Naive thymus-derived CD4-positive, alpha-beta T cell (primary cell): ENCODE data around the gene YWHAE. TPM values are rescaled to one million over a fixed set of nuclear protein-coding genes. Genes with fewer than 3 reads are reported as not detected.
"Not testable (repeated sequence)": the region's sequence is repeated elsewhere in the genome, so short reads cannot be mapped to it uniquely, and the experiment has no call there.

Source experiments
- ATAC-seq: fragments of 150-1000 bp; cut with Tn5 transposase; 2 replicates; pipeline ENCODE4 v1.10.0; 2021; ENCODE audit warnings: mild to moderate bottlenecking, moderate library complexity
- CTCF ChIA-PET: fragments of 350-600 bp; sonication (Branson Sonifier 250); formaldehyde crosslinking; loops from one replicate; lab custom pipeline; 2021; ENCODE audit warnings: antibody characterized with exemption; lab: Charles Lee
- POLR2A ChIA-PET: fragments of 350-600 bp; sonication (Branson Sonifier 250); formaldehyde crosslinking; loops from one replicate; lab custom pipeline; 2021; ENCODE audit warnings: antibody characterized with exemption, inconsistent platforms; lab: Charles Lee
- DNase-seq, 9 donors: peaks; one replicate each; pipeline versions ENCODE4 v3.0.0 to v3.0.0-alpha.2; 2020 to 2022; ENCODE audit warnings: mixed read lengths in 1 of 9
- H3K27ac ChIP-seq: one replicate; pipeline ENCODE4 v1.7.0; 2013; ENCODE audit warnings: mild to moderate bottlenecking, low read depth, low read length, moderate library complexity
- H3K27me3 ChIP-seq, 2 donors: one replicate each; pipeline ENCODE4 v1.7.0; 2013; ENCODE audit warnings: low read length in 2 of 2, mild to moderate bottlenecking in 2 of 2, moderate library complexity in 2 of 2; ENCODE audit not compliant: control insufficient read depth in 2 of 2, insufficient read depth in 2 of 2
- H3K36me3 ChIP-seq, 3 experiments: 1 replicate in 2 of 3; 2 replicates in 1 of 3; pipeline ENCODE4 v1.7.0; 2013; ENCODE audit warnings: low read length in 3 of 3, mild to moderate bottlenecking in 3 of 3, moderate library complexity in 1 of 3; ENCODE audit not compliant: insufficient read depth in 3 of 3, control insufficient read depth in 2 of 3
- H3K4me1 ChIP-seq, 2 donors: one replicate each; pipeline ENCODE4 v1.7.0; 2013; ENCODE audit warnings: low read length in 2 of 2, mild to moderate bottlenecking in 2 of 2, moderate library complexity in 1 of 2; ENCODE audit not compliant: control insufficient read depth in 2 of 2, insufficient read depth in 2 of 2
- H3K4me3 ChIP-seq: 2 replicates; pipeline ENCODE4 v1.7.0; 2013; ENCODE audit warnings: mild to moderate bottlenecking, low read length
- H3K9me3 ChIP-seq, 3 experiments: 1 replicate in 2 of 3; 2 replicates in 1 of 3; pipeline ENCODE4 v1.7.0; 2013; ENCODE audit warnings: low read length in 3 of 3; ENCODE audit not compliant: control insufficient read depth in 2 of 3
- H3K27ac Mint-ChIP-seq, 9 donors: one replicate each; pipeline ENCODE4 v1.8.0; 2020 to 2022; ENCODE audit warnings: mixed read lengths in 9 of 9, mild to moderate bottlenecking in 8 of 9, moderate library complexity in 5 of 9, inconsistent platforms in 2 of 9
- H3K27me3 Mint-ChIP-seq, 5 donors: one replicate each; pipeline ENCODE4 v1.8.0; 2021 to 2022; ENCODE audit warnings: mixed read lengths in 5 of 5, mild to moderate bottlenecking in 1 of 5
- H3K36me3 Mint-ChIP-seq, 5 donors: one replicate each; pipeline ENCODE4 v1.8.0; 2020 to 2022; ENCODE audit warnings: mixed read lengths in 5 of 5, mild to moderate bottlenecking in 3 of 5, inconsistent platforms in 1 of 5
- H3K4me1 Mint-ChIP-seq, 7 donors: one replicate each; pipeline ENCODE4 v1.8.0; 2020 to 2022; ENCODE audit warnings: mixed read lengths in 7 of 7, mild to moderate bottlenecking in 3 of 7, inconsistent platforms in 1 of 7
- H3K4me3 Mint-ChIP-seq, 10 donors: one replicate each; pipeline ENCODE4 v1.8.0; 2020 to 2022; ENCODE audit warnings: mild to moderate bottlenecking in 10 of 10, mixed read lengths in 10 of 10, moderate library complexity in 6 of 10, inconsistent platforms in 2 of 10
- H3K9me3 Mint-ChIP-seq, 11 donors: one replicate each; pipeline ENCODE4 v1.8.0; 2020 to 2022; ENCODE audit warnings: mixed read lengths in 11 of 11, mild to moderate bottlenecking in 4 of 11, inconsistent platforms in 1 of 11, moderate library complexity in 1 of 11
- intact Hi-C, 2 donors: fragments of 100-400 bp; cut with micrococcal nuclease; formaldehyde crosslinking; loops; one replicate each; pipeline ENCODE4 v1.15.1; 2023
- polyA plus RNA-seq, 2 donors: library from polyadenylated mRNA; unstranded; fragments of 300-500 nt; fragmentation: Illumina TruSeq; gene quantifications; one replicate each; pipeline ENCODE4 v1.2.3, GENCODE V29; 2021
- total RNA-seq, 6 experiments: library from RNA in 5 of 6; stranded (reverse) in 5 of 6; gene quantifications; 1 replicate in 5 of 6; 2 replicates in 1 of 6; pipeline ENCODE4 v1.2.3 and lab custom pipeline; 2021 to 2026

YWHAE gene
- total and polyA plus RNA-seq, 7 experiments from 2014 or later: 30.6 to 317 (median 127) TPM

DNA sequence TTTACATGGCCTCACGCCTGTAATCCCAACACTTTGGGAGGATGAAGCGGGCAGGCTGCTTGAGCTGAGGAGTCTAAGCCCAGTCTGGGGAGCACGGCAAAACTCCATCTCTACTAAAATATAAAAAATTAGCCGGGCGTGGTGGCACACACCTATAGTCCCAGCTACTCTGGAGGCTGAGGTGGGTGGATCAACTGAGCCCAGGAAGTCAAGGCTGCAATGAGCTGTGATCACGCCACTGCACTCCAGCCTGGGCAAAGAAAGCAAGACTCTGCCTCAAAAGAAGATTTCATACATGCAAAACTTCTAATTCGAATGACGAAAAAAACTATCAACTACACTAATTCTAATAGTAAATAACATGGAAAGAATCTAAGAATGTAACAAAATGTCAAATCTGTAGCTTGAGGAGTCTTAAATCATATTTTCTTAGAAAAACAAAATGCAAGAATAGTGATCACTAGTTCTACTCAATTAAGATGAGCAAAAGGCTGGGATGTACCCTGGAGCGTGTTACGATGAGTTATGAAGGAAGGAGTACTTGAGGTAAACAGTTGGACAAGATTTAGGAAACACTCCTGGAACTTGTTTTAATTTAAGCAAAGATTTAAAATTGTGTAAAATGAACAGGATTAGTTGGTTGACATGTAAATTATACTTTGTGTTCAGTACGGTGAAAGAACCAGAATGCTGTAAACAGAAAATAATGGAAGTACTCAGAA is 20.7 kb downstream of the YWHAE start:
- H3K36me3 Mint-ChIP-seq: peaks cover 0 to 5% (median 0%) of the 10 kb centered on the region in 5 donors
- intact Hi-C loops: no loop called here
- Histone ChIP-seq H3K27me3 (no peaks in the 10 kb centered on the region), H3K4me3 (no peak overlapping the region), H3K4me1 (peaks cover 71 to 72% of the 10 kb centered on the region in 2 donors), H3K9me3 (no peaks in the 10 kb centered on the region), H3K36me3 (peaks cover 0 to 4% (median 0%) of the 10 kb centered on the region in 3 experiments), H3K27ac (peak overlapping the region; percentile 24)
- H3K4me3 Mint-ChIP-seq: peak overlapping the region; percentile 5 to 81 (median 53)
- peaks cover 69 to 88% (median 72%) of the 10 kb centered on the region in 7 donors for H3K4me1 Mint-ChIP-seq
- no peaks in the 10 kb centered on the region for H3K9me3 Mint-ChIP-seq
- peak overlapping the region; percentile 53 to 89 (median 73) for H3K27ac Mint-ChIP-seq
- ATAC-seq (no peak), DNase-seq (no peak)
- H3K27me3 Mint-ChIP-seq: no peaks in the 10 kb centered on the region
- POLR2A ChIA-PET: interaction anchor here (0.6 to 1.4 kb wide), 3 partner anchors 14 to 387 kb away, joined by 3 to 5 read pairs (median 4); no protein-coding TSS in a partner anchor
- CTCF ChIA-PET: interaction anchor here (0.7 to 1.3 kb wide), 3 partner anchors 14 to 277 kb away, joined by 3 to 4 read pairs (median 3); no protein-coding TSS in a partner anchor

DNA sequence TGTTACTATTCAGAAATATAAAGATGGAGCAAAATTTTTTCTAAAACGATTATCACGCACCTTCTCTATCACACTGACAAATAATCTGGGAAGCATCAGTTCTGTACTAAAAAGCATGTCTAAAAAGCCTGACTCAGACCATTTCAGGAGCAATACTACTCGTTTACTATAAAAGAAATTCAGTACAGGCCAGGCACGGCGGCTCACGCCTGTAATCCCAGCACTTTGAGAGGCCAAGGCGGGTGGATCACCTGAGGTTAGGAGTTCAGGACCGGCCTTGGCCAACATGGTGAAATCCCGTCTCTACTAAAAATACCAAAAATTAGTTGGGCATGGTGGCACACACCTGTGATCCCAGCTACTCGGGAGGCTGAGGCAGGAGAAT is 21.6 kb downstream of the YWHAE start:
- not testable (repeated sequence) for H3K36me3 Mint-ChIP-seq, H3K9me3 ChIP-seq, DNase-seq, H3K27ac ChIP-seq, H3K27me3 ChIP-seq, H3K27me3 Mint-ChIP-seq, H3K9me3 Mint-ChIP-seq, ATAC-seq, H3K4me3 ChIP-seq, H3K36me3 ChIP-seq
- H3K4me1 ChIP-seq: peaks cover 79 to 81% of the 10 kb centered on the region in 2 donors
- Mint-ChIP-seq H3K27ac (peak overlapping the region in 7 of 9 donors; percentile 15 to 88 (median 76)), H3K4me1 (peaks cover 70 to 94% (median 75%) of the 10 kb centered on the region in 7 donors), H3K4me3 (peak overlapping the region in 7 of 10 donors; percentile 17 to 81 (median 56))
- intact Hi-C loops: loop anchor here in 1 of 2 donors (1.0 kb wide), 1 partner anchor 20 kb away; no protein-coding TSS in a partner anchor
- CTCF ChIA-PET: interaction anchor here (0.7 to 2.7 kb wide), 2 partner anchors 13 to 55 kb away, joined by 3 to 10 read pairs; no protein-coding TSS in a partner anchor
- POLR2A ChIA-PET: interaction anchor here (0.6 kb wide), 1 partner anchor 40 kb away, joined by 3 read pairs; no protein-coding TSS in a partner anchor

DNA sequence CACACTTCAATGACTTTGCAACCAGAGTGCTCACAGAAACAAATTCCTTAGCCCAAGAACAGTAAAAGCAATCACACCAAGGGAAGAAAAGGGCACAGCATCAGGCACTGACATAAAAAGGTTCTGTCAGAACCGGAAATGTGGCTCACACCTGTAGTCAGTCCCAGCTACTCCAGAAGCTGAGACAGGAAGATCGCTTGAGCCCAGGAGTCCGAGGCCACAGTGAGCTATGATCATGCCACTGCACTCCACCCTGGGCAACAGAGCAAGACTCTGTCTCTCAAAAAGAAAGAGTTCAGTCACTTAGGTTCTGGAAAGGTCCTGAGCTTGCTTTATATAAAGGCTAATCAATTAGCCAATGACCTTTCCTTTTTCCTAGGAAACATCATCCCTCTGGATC is 22.7 kb downstream of the YWHAE start:
- Mint-ChIP-seq H3K4me3 (peak overlapping the region; percentile 45 to 81 (median 56)), H3K4me1 (peaks cover 70 to 97% (median 83%) of the 10 kb centered on the region in 7 donors)
- H3K36me3 ChIP-seq: peaks cover 3 to 4% (median 3%) of the 10 kb centered on the region in 3 experiments

DNA sequence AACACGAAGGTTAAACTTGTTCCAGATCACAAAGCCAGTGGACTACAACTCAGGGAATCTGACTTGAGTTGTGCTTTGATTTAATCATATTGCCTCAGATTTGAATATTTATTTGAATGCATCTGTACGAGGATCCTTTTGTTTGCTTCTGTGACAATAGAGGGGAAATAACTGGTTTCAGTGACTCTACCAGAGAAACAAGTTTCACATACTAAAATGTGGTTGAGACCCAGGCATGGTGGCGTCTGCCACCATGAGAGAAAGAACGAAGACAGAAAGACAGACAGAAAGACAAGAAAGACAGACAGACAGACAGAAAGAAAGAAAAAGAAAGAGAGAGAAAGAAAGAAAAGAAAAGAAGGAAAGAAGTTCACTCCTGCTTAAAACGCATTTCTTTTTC is 24.0 kb downstream of the YWHAE start:
- Mint-ChIP-seq H3K4me3 (peak overlapping the region; percentile 55 to 81 (median 74)), H3K27ac (peak overlapping the region; percentile 66 to 92 (median 87)), H3K4me1 (peaks cover 65 to 99% (median 83%) of the 10 kb centered on the region in 7 donors), H3K9me3 (no peaks in the 10 kb centered on the region), H3K36me3 (peaks cover 0 to 5% (median 4%) of the 10 kb centered on the region in 5 donors), H3K27me3 (no peaks in the 10 kb centered on the region)
- H3K4me3 ChIP-seq: no peak overlapping the region
- H3K27me3 ChIP-seq: no peaks in the 10 kb centered on the region
- no peaks in the 10 kb centered on the region for H3K9me3 ChIP-seq
- H3K27ac ChIP-seq: peak overlapping the region; percentile 44
- intact Hi-C loops: loop anchor here in 1 of 2 donors (2.0 kb wide), 1 partner anchor 17 kb away; no protein-coding TSS in a partner anchor
- peaks cover 3 to 6% (median 4%) of the 10 kb centered on the region in 3 experiments for H3K36me3 ChIP-seq
- ChIA-PET POLR2A (interaction anchor here (0.7 to 1.7 kb wide), 4 partner anchors 10 to 22 kb away, joined by 3 to 10 read pairs (median 5); no protein-coding TSS in a partner anchor), CTCF (interaction anchor here (2.7 kb wide), 1 partner anchor 10 kb away, joined by 10 read pairs; no protein-coding TSS in a partner anchor)
- H3K4me1 ChIP-seq: peaks cover 68 to 76% of the 10 kb centered on the region in 2 donors
- ATAC-seq (no peak), DNase-seq (no peak)

More for the DNA sequence above, 22.7 kb downstream of the YWHAE start:
- H3K27ac Mint-ChIP-seq: peak overlapping the region; percentile 24 to 88 (median 74)
- intact Hi-C loops: loop anchor here in 1 of 2 donors (2.0 kb wide), 1 partner anchor 15 kb away; no protein-coding TSS in a partner anchor
- Histone ChIP-seq H3K9me3 (no peaks in the 10 kb centered on the region), H3K4me1 (peaks cover 74 to 80% of the 10 kb centered on the region in 2 donors), H3K27me3 (no peaks in the 10 kb centered on the region), H3K4me3 (no peak overlapping the region), H3K27ac (peak overlapping the region; percentile 44)
- no peak for ATAC-seq
- H3K36me3 Mint-ChIP-seq: peaks cover 0 to 5% (median 3%) of the 10 kb centered on the region in 5 donors
- ChIA-PET CTCF (interaction anchor here (1.1 to 2.7 kb wide), 2 partner anchors 11 to 156 kb away, joined by 3 to 10 read pairs; no protein-coding TSS in a partner anchor), POLR2A (interaction anchor here (1.3 to 1.7 kb wide), 3 partner anchors 12 to 139 kb away, joined by 5 to 10 read pairs (median 7); partner anchors contain the start of gene INPP5K)
- no peaks in the 10 kb centered on the region for H3K27me3 Mint-ChIP-seq
- H3K9me3 Mint-ChIP-seq: no peaks in the 10 kb centered on the region
- no peak for DNase-seq

DNA sequence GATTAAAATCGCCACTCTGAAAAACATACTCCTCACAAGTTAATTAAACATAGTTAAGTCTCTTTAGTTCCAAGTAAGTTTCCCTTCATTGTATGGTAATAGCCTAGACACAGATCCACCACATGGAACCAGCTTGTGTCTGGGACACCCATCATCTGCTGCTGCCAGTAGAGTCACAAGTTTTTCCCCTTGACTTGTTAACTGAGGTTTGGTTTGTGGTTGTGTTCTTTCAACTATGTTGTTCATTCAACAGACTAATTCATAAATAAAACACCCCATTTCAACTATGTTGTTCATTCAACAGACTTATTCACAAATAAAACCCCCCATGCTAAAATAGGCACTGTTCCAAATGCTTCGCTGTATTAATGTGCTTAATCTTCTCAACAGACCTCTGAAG is 24.4 kb downstream of the YWHAE start:
- peak overlapping the region; percentile 25 to 81 (median 71) for H3K4me3 Mint-ChIP-seq
- peak overlapping the region; percentile 44 for H3K27ac ChIP-seq
- H3K27me3 Mint-ChIP-seq: no peaks in the 10 kb centered on the region
- H3K9me3 Mint-ChIP-seq: no peaks in the 10 kb centered on the region
- H3K36me3 ChIP-seq: peaks cover 3 to 6% (median 4%) of the 10 kb centered on the region in 3 experiments
- peaks cover 64 to 72% of the 10 kb centered on the region in 2 donors for H3K4me1 ChIP-seq
- no peaks in the 10 kb centered on the region for H3K27me3 ChIP-seq
- H3K27ac Mint-ChIP-seq: peak overlapping the region; percentile 66 to 92 (median 87)
- H3K9me3 ChIP-seq: no peaks in the 10 kb centered on the region
- ChIA-PET POLR2A (no interaction called here), CTCF (no interaction called here)
- no peak overlapping the region for H3K4me3 ChIP-seq
- intact Hi-C loops: loop anchor here (2.0 kb wide), 2 partner anchors 17 to 23 kb away; no protein-coding TSS in a partner anchor
- ATAC-seq (peak; percentile 55), DNase-seq (no peak)
- H3K4me1 Mint-ChIP-seq: peaks cover 62 to 99% (median 82%) of the 10 kb centered on the region in 7 donors
- H3K36me3 Mint-ChIP-seq: peaks cover 0 to 5% (median 4%) of the 10 kb centered on the region in 5 donors
